NCI-H146 (cell line): ENCODE results near the gene CFAP58.
A peak's percentile ranks its signal among the peaks of the same experiment; 100 is the strongest.

ENCODE experiments used
- DNase-seq: peaks from one replicate; lab custom pipeline; 2025; lab: John Stamatoyannopoulos, UW

CFAP58 gene

GRCh38 chr10:104334561-104334960, 19.1 kb upstream of the CFAP58 start:
- no peak for DNase-seq

- peak; percentile 67 for DNase-seq
Measured at GRCh38 chr10:104334965-104335650, 18.5 kb upstream of the CFAP58 start.

GRCh38 chr10:104336821-104337467, 16.7 kb upstream of the CFAP58 start:
- no peak for DNase-seq

GRCh38 chr10:104337521-104337984, 16.1 kb upstream of the CFAP58 start:
- DNase-seq, result no peak

GRCh38 chr10:104337985-104338735, 15.5 kb upstream of the CFAP58 start, which contains the start of gene ITPRIP:
Gene ITPRIP (minus strand): TSS chr10:104338465. CDS start chr10:104316051, 22,414 bp downstream.
- peak; percentile 52 for DNase-seq

- no peak for DNase-seq
Measured at GRCh38 chr10:104339469-104340110, 14.0 kb upstream of the CFAP58 start.

- no peak for DNase-seq
Measured at GRCh38 chr10:104340111-104340526, 13.5 kb upstream of the CFAP58 start.

GRCh38 chr10:104340641-104341040, 13.0 kb upstream of the CFAP58 start:
- no peak for DNase-seq

GRCh38 chr10:104342941-104343411, 10.7 kb upstream of the CFAP58 start:
- DNase-seq, result no peak

- DNase-seq, result no peak
Measured at GRCh38 chr10:104344219-104344618, 9.4 kb upstream of the CFAP58 start.

- no peak for DNase-seq
Measured at GRCh38 chr10:104345515-104345914, 8.1 kb upstream of the CFAP58 start.

GRCh38 chr10:104345941-104346340, 7.7 kb upstream of the CFAP58 start:
- no peak for DNase-seq

- no peak for DNase-seq
Measured at GRCh38 chr10:104347295-104348045, 6.2 kb upstream of the CFAP58 start.

- no peak for DNase-seq
Measured at GRCh38 chr10:104348601-104349000, 5.0 kb upstream of the CFAP58 start.

GRCh38 chr10:104349623-104350126, 4.0 kb upstream of the CFAP58 start:
- no peak for DNase-seq

- peak; percentile 69 for DNase-seq
Measured at GRCh38 chr10:104350127-104350635, 3.5 kb upstream of the CFAP58 start.

- DNase-seq, result no peak
Measured at GRCh38 chr10:104351061-104351702, 2.5 kb upstream of the CFAP58 start.

GRCh38 chr10:104351919-104352318, 1.7 kb upstream of the CFAP58 start:
- peak; percentile 22 for DNase-seq

- no peak for DNase-seq
Measured at GRCh38 chr10:104359811-104360210, 6.2 kb downstream of the CFAP58 start.

- no peak for DNase-seq
Measured at GRCh38 chr10:104367904-104368303, 14.3 kb downstream of the CFAP58 start.
